Right lobe of liver (tissue), 6 donors: ENCODE measurements around the gene C15orf40. TPM values are rescaled to one million over a fixed set of nuclear protein-coding genes. Genes with fewer than 3 reads are reported as not detected.

Experiments used
- ATAC-seq, 4 donors: fragments of 200-7000 bp; cut with Tn5 transposase; one replicate each; pipeline ENCODE4 v1.9.1; 2020; ENCODE audit warnings: mild to moderate bottlenecking in 4 of 4, moderate library complexity in 4 of 4
- DNase-seq, 3 donors: peaks; one replicate each; pipeline ENCODE4 v3.0.0-alpha.2; 2020
- H3K27ac ChIP-seq, 3 donors: fragments of 200-600 bp; one replicate each; pipeline ENCODE4 v1.8.0; 2022
- H3K27me3 ChIP-seq, 2 donors: fragments of 200-600 bp; one replicate each; pipeline ENCODE4 v1.8.0; 2022
- H3K36me3 ChIP-seq, 4 donors: fragments of 200-600 bp; sonication (generic) in 1 of 4; one replicate each; pipeline versions ENCODE4 v1.5.1 to v1.8.0; 2017 to 2022; ENCODE audit warnings: control low read depth in 1 of 4
- H3K4me1 ChIP-seq, 4 donors: fragments of 200-600 bp; sonication (generic) in 1 of 4; one replicate each; pipeline versions ENCODE4 v1.5.1 to v1.8.0; 2017 to 2022; ENCODE audit warnings: control low read depth in 1 of 4
- H3K4me3 ChIP-seq, 3 donors: fragments of 200-600 bp; one replicate each; pipeline ENCODE4 v1.8.0; 2022
- H3K9me3 ChIP-seq, 4 donors: fragments of 200-600 bp; sonication (generic) in 1 of 4; one replicate each; pipeline versions ENCODE4 v1.5.1 to v1.8.0; 2017 to 2022; ENCODE audit warnings: control low read depth in 1 of 4
- CTCF ChIP-seq, 4 donors: fragments of 200-600 bp in 3 of 4; fragments of 450-650 bp in 1 of 4; IDR thresholded peaks; one replicate each; pipeline versions ENCODE4 v1.5.1 to v1.8.0; 2016 to 2022; ENCODE audit warnings: antibody characterized with exemption in 4 of 4, mild to moderate bottlenecking in 2 of 4
- POLR2A ChIP-seq: fragments of 450-650 bp; IDR thresholded peaks from one replicate; pipeline ENCODE4 v1.6.1; 2017; ENCODE audit warnings: antibody characterized with exemption, mild to moderate bottlenecking
- WGBS: methylation state at CpG from one replicate; pipeline ENCODE4 v1.1.6; 2018; ENCODE audit warnings: low coverage, low lambda C conversion rate; ENCODE audit not compliant: insufficient coverage; ENCODE audit errors: missing lambda C conversion rate; 5-methylcytosine and 5-hydroxymethylcytosine counted together
- intact Hi-C, 2 donors: fragments of 100-400 bp; cut with DNase I; formaldehyde crosslinking; loops; one replicate each; pipeline versions ENCODE4 v1.11.2 to v1.14.1; 2022
- total RNA-seq, 6 experiments: library from RNA; depleted of rRNA in 2 of 6; stranded (reverse); fragments of >200 nt in 2 of 6; fragmentation: NEBNext Ultra II Directional in 3 of 6; extraction: Animal tissue kit (Norgen Biotek cat#: 25700) in 3 of 6; gene quantifications; one replicate each; pipeline versions ENCODE4 v1.1.0 to v1.2.4, GENCODE V29; 2016 to 2023
- donor health status: DM: no; HTN: yes; CAD: no.
- donor health status: DM: no; HTN: no; CAD: no.
- donor health status: DM: no; HTN: no; CAD: no.
- donor health status: DM: no; HTN: yes; CAD: no.
- donor health status: DM: no; HTN: yes; CAD: no.

The C15orf40 gene
- total RNA-seq, 6 experiments from 2014 or later = 7.1 to 10.7 (median 8.6) TPM

DNA sequence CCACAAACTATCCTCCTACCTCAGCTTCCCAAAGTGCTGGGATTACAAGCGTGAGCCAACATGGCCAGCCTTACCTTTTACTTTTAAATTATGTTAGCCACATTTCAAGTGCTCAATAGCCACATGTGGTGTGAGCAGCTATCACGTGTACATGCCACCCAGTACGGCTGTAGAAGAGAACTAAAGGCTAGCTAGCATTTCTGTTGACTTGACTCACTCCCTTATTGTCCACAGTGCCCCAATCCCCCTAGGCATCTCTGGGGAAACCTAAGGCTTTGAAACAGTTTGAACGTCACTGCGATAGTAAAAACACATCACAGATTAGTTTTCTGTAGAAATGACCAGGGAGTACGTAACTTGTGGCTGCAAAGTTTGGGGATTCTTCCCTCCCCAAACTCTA, 12.0 kb downstream of the C15orf40 start:
- no peaks in the 10 kb centered on the region for H3K9me3 ChIP-seq
- intact Hi-C loops = no loop called here
- TF ChIP-seq CTCF (IDR thresholded peaks at IDR 0.05) (no peak), POLR2A (no peak)
- DNase-seq (no peak), ATAC-seq (no peak)
- H3K36me3 ChIP-seq = no peaks in the 10 kb centered on the region
- H3K4me1 ChIP-seq = peaks cover 0 to 6% (median 2%) of the 10 kb centered on the region in 4 donors
- no peaks in the 10 kb centered on the region for H3K27me3 ChIP-seq
- H3K27ac ChIP-seq = no peak overlapping the region
- 83% methylated on average over 6 of the region's 6 CpGs for WGBS
- no peak overlapping the region for H3K4me3 ChIP-seq

GRCh38 chr15:82995938-82996337, 15.5 kb downstream of the C15orf40 start:
- no peak for TF ChIP-seq CTCF (IDR thresholded peaks at IDR 0.05)
- no peak for TF ChIP-seq POLR2A
- Histone ChIP-seq H3K27me3 (no peaks in the 10 kb centered on the region), H3K27ac (no peak overlapping the region), H3K36me3 (peaks cover 0 to 5% (median 2%) of the 10 kb centered on the region in 4 donors), H3K4me1 (peaks cover 0 to 6% (median 2%) of the 10 kb centered on the region in 4 donors), H3K9me3 (no peaks in the 10 kb centered on the region), H3K4me3 (no peak overlapping the region)
- 81% methylated on average over 2 of the region's 3 CpGs for WGBS
- DNase-seq = no peak
- intact Hi-C loops = no loop called here
- ATAC-seq = no peak

- WGBS = 84% methylated on average over 2 of the region's 2 CpGs
- Histone ChIP-seq H3K27me3 (no peaks in the 10 kb centered on the region), H3K4me3 (no peak overlapping the region), H3K36me3 (peaks cover 0 to 9% (median 3%) of the 10 kb centered on the region in 4 donors), H3K27ac (no peak overlapping the region), H3K4me1 (peaks cover 0 to 3% (median 2%) of the 10 kb centered on the region in 4 donors), H3K9me3 (no peaks in the 10 kb centered on the region)
- TF ChIP-seq CTCF (IDR thresholded peaks at IDR 0.05) = no peak
- TF ChIP-seq POLR2A = no peak
- intact Hi-C loops = no loop called here
- no peak for ATAC-seq
- DNase-seq = no peak
These were observed 16.4 kb downstream of the C15orf40 start for GRCh38 chr15:82995076-82995475.

DNA sequence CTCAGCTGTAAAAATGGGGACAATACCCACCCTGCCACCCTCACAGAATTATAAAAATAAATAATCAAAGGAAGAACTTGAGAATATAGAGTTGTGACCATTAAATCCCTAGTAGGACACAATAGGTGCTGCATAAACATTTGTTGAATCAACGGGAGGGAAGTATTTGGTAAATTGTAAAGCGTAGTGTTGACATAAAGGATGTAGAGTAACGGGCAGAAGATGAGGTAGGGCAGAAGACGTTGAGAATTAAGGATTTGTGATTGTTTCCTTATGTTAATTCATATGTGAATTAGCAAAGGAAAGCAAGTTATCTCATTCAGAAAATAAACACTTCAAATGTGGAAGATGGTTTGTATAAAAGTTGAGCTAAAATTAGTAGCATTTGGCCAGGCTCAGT, 18.3 kb downstream of the C15orf40 start:
- 63% methylated on average over 4 of the region's 4 CpGs for WGBS
- Histone ChIP-seq H3K27me3 (no peaks in the 10 kb centered on the region), H3K27ac (no peak overlapping the region), H3K9me3 (no peaks in the 10 kb centered on the region), H3K4me3 (no peak overlapping the region), H3K4me1 (no peaks in the 10 kb centered on the region), H3K36me3 (peaks cover 0 to 22% (median 3%) of the 10 kb centered on the region in 4 donors)
- TF ChIP-seq CTCF (IDR thresholded peaks at IDR 0.05) (no peak), POLR2A (no peak)
- intact Hi-C loops = no loop called here
- DNase-seq = no peak
- no peak for ATAC-seq
